ENCODE data around the gene KRTAP29-1. TPM values are rescaled to one million over a fixed set of nuclear protein-coding genes. Genes with fewer than 3 reads are reported as not detected.
"Not testable (repeated sequence)": the region's sequence is repeated elsewhere in the genome, so short reads cannot be mapped to it uniquely, and the experiment has no call there.

The KRTAP29-1 gene, protein sequence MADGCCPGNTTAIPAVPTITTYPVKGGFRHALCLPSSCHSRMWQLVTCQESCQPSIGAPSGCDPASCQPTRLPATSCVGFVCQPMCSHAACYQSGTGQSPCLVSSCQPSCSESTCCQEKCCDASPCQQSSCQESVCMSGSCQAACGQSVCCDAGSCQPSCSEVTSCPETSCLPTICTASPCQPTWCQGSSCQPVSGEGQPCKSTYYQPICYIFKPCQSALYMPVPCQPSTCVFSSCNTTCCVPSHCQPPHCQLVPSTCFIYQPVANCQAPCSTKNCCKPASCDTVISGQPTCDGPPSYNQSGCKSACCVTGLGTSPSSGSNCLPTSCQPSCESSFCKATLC
- not detected for total RNA-seq
- not detected for polyA plus RNA-seq

DNA sequence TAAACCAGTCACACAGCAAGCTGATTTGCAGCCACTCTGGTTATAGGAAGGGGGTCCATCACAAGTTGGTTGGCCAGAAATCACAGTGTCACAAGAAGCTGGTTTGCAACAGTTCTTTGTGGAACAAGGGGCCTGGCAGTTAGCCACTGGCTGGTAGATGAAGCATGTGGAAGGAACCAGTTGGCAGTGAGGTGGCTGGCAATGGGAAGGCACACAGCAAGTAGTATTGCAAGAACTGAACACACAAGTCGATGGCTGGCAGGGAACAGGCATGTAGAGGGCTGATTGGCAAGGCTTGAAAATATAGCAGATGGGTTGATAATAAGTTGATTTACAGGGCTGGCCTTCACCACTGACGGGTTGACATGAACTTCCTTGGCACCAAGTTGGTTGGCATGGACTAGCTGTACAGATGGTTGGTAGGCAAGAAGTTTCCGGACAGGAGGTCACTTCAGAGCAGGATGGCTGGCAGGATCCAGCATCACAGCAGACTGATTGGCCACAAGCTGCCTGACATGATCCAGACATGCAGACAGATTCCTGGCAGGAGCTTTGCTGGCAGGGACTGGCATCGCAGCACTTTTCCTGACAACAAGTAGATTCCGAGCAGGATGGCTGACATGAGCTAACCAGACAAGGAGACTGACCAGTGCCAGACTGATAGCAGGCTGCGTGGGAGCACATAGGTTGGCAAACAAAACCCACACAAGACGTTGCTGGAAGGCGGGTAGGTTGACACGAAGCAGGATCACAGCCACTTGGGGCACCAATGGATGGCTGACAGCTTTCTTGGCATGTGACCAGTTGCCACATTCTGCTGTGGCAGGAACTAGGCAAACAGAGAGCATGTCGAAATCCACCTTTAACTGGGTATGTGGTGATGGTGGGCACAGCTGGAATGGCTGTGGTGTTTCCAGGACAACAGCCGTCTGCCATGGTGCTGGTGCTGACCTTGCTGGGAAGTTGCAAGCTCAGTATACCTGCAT is at the start of gene KRTAP29-1:
TSS of gene KRTAP29-1 (minus strand) at position 936 of the 986 bp plus-strand sequence. CDS start at position 936, 0 bp downstream.
- H3K9me3 ChIP-seq = no peaks in the 10 kb centered on the region
- intact Hi-C loops (cut with DNase I) = no loop called here
- no peak within 1 kb of the TSS for H3K27ac ChIP-seq
- H3K36me3 ChIP-seq = no peaks in the 10 kb centered on the region
- TF ChIP-seq POLR2AphosphoS5 (IDR thresholded peaks at IDR 0.05) = no peak
- TF ChIP-seq, protein P1, sequence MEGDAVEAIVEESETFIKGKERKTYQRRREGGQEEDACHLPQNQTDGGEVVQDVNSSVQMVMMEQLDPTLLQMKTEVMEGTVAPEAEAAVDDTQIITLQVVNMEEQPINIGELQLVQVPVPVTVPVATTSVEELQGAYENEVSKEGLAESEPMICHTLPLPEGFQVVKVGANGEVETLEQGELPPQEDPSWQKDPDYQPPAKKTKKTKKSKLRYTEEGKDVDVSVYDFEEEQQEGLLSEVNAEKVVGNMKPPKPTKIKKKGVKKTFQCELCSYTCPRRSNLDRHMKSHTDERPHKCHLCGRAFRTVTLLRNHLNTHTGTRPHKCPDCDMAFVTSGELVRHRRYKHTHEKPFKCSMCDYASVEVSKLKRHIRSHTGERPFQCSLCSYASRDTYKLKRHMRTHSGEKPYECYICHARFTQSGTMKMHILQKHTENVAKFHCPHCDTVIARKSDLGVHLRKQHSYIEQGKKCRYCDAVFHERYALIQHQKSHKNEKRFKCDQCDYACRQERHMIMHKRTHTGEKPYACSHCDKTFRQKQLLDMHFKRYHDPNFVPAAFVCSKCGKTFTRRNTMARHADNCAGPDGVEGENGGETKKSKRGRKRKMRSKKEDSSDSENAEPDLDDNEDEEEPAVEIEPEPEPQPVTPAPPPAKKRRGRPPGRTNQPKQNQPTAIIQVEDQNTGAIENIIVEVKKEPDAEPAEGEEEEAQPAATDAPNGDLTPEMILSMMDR (IDR thresholded peaks at IDR 0.05) = no peak
- no peak for TF ChIP-seq POLR2A (IDR thresholded peaks at IDR 0.05)
- no peak for TF ChIP-seq EP300 (IDR thresholded peaks at IDR 0.05)
- H3K27me3 ChIP-seq = no peaks in the 10 kb centered on the region
- no peak within 1 kb of the TSS for H3K4me3 ChIP-seq
- no peak for DNase-seq
- H3K4me1 ChIP-seq = peaks cover 0 to 9% (median 0%) of the 10 kb centered on the region in 4 donors
- 75 to 78% methylated on average over 11 of the region's 11 CpGs for WGBS, 2 donors

DNA sequence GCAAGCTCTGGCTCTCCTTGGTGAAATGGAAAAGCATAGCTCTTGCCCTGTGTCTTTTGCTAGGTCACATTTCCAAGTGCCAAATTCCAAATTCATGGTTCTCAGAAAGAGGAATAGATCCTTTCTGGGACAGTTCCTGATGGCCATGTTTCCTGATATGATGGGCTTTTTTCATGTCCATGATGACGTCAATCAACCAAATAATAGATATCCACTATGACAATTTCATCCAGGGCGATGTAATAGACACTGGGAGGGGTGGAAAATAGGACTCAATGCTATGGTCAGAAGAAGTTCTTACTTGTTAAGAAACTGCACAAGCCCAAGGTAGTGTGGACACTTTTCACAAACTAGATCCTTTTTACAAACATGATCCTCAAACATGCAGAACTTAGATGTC is 48.5 kb upstream of the KRTAP29-1 start:
- Histone ChIP-seq H3K36me3 (no peaks in the 10 kb centered on the region), H3K4me3 (no peak overlapping the region), H3K4me1 (no peaks in the 10 kb centered on the region), H3K9me3 (no peaks in the 10 kb centered on the region), H3K27me3 (no peaks in the 10 kb centered on the region), H3K27ac (no peak overlapping the region)
- 91 to 93% methylated on average over 2 of the region's 2 CpGs for WGBS, 2 donors
- no peak for TF ChIP-seq POLR2A (IDR thresholded peaks at IDR 0.05)
- TF ChIP-seq, protein P1 (IDR thresholded peaks at IDR 0.05) = no peak
- TF ChIP-seq EP300 (IDR thresholded peaks at IDR 0.05) = no peak
- no peak for TF ChIP-seq POLR2AphosphoS5 (IDR thresholded peaks at IDR 0.05)
- intact Hi-C loops (cut with DNase I) = no loop called here
- no peak for DNase-seq

DNA sequence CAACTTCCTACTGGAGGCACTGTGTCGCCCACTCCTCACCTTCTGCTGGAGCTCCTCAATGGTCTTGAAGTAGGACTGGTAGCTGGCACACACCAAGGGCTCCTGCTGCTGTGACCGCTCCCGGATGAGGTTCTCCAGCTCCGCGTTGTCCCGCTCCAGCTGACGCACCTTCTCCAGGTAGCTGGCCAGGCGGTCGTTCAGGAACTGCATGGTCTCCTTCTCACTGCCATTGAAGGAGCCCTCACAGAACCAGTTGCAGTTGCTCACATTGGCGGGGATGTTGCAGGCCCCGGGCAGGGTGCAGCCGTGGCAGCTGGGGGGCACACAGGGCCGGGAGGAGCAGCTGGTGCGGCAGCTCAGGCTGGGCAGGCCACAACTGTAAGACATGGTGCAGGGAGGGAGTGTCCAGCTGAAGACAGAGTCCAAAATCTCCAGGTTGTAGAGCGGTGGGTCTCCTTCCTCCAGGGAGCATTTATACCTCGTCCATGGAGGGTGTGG is 47.8 kb upstream of the KRTAP29-1 start, which contains the start of gene KRT33A:
TSS of gene KRT33A (minus strand) at position 448 of the 498 bp plus-strand sequence. CDS start at position 387, 61 bp downstream.
- H3K9me3 ChIP-seq; intact Hi-C loops (cut with DNase I); DNase-seq; H3K27ac ChIP-seq; H3K4me1 ChIP-seq; H3K36me3 ChIP-seq; H3K27me3 ChIP-seq; H3K4me3 ChIP-seq: not testable (repeated sequence)
- WGBS, 2 donors = 87 to 91% methylated on average over 16 of the region's 16 CpGs

DNA sequence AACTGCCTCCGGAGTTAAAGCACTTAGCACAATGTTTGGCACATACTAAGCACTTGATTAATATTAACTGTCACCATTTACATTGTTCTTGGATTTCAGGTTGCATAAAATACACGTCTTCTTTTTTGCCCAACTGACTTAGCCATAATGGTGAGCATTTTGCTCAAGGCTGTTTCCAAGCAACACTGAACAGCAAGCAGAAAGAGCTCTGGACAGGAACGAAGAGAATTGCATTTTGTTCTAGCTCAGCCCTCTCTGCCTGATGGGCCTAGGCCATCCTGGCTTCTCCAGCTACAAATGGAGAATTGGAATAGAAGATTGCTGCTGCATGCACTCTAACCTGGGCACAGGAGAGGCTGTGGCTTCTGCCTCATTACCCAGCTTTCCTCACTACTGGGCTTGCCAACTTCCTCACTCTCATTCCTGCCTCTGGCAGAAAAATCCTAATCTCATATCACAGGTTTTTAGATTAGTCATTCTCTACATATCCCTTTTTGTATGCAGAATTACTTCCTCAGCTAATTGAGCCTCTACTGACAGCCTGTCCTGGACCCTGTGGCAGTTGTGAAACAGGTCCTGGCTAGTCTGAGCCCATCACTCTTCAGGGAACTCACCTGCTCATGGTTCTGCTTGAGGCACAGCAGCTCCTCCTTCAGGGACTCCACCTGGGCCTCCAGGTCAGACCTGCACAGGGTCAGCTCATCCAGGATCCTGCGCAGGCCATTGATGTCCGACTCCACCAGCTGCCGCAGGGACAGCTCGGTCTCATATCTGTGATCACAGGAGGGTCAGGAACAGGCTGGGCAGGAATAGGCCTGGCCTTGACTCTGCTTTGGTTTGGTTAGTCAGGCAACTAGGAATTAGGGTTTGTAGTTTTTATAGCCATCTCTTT is 45.5 kb upstream of the KRTAP29-1 start:
- H3K36me3 ChIP-seq = no peaks in the 10 kb centered on the region
- no peak for DNase-seq
- TF ChIP-seq, protein P1 (IDR thresholded peaks at IDR 0.05) = no peak
- TF ChIP-seq EP300 (IDR thresholded peaks at IDR 0.05) (no peak), POLR2A (IDR thresholded peaks at IDR 0.05) (no peak), POLR2AphosphoS5 (IDR thresholded peaks at IDR 0.05) (no peak)
- H3K27me3 ChIP-seq = no peaks in the 10 kb centered on the region
- intact Hi-C loops (cut with DNase I) = no loop called here
- no peak overlapping the region for H3K4me3 ChIP-seq
- H3K4me1 ChIP-seq = no peaks in the 10 kb centered on the region
- WGBS, 2 donors = 88 to 92% methylated on average over 7 of the region's 7 CpGs
- no peak overlapping the region for H3K27ac ChIP-seq
- no peaks in the 10 kb centered on the region for H3K9me3 ChIP-seq

DNA sequence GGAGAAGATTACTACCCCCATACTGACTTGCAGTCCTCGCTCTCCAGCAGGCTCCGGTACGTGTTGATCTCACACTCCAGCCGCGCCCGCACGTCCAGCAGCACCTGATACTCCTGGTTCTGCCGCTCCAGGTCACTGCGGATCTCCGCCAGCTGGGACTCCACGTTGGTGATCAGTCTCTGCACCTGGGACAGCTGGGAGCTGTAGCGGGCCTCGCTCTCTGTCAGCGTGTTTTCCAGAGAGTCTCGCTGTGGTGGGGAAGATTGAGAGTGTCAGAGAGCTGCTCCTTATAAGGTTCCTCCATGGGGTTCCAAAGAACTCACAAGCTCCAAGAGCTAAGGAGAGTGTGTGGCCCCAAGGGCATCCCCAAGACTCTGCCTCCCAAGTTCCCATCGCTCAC is 43.8 kb upstream of the KRTAP29-1 start:
- H3K9me3 ChIP-seq; H3K4me3 ChIP-seq; intact Hi-C loops (cut with DNase I); H3K4me1 ChIP-seq; H3K36me3 ChIP-seq; H3K27me3 ChIP-seq; H3K27ac ChIP-seq; DNase-seq: not testable (repeated sequence)
- 92 to 93% methylated on average over 16 of the region's 16 CpGs for WGBS, 2 donors

Measured in sigmoid colon (tissue), 7 donors.